ENCODE data around the gene SLC16A9.

DNA sequence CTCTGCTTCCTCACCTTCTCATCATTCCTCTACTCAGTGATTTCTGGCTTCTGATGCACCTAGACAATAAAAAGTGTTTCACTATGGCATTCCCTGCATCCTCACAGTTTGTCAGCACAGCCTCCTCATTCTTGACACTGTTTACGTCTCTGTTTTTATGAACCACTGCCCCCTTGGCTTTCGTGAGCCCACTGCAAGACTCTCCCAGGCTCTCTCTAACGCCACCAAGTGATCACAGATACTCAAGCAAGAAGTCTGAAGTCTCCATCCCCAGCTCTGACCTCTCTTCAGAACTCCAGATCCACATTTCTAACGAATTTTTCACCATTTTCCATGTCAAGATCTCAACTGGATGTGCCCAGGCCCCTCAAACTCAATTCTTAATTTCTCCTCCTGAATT is 8.9 kb downstream of the SLC16A9 start:
- TF ChIP-seq, protein P1, sequence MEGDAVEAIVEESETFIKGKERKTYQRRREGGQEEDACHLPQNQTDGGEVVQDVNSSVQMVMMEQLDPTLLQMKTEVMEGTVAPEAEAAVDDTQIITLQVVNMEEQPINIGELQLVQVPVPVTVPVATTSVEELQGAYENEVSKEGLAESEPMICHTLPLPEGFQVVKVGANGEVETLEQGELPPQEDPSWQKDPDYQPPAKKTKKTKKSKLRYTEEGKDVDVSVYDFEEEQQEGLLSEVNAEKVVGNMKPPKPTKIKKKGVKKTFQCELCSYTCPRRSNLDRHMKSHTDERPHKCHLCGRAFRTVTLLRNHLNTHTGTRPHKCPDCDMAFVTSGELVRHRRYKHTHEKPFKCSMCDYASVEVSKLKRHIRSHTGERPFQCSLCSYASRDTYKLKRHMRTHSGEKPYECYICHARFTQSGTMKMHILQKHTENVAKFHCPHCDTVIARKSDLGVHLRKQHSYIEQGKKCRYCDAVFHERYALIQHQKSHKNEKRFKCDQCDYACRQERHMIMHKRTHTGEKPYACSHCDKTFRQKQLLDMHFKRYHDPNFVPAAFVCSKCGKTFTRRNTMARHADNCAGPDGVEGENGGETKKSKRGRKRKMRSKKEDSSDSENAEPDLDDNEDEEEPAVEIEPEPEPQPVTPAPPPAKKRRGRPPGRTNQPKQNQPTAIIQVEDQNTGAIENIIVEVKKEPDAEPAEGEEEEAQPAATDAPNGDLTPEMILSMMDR (IDR thresholded peaks at IDR 0.05) = 0 out of 2 replicates have a peak, but pooled peaks have one; percentile 7
- no peak for TF ChIP-seq TCF7L2 (IDR thresholded peaks at IDR 0.05; ENCODE audit: low read depth, low read length)
- no peak for TF ChIP-seq SIN3A (IDR thresholded peaks at IDR 0.05; ENCODE audit: borderline replicate concordance, insufficient read depth, low read depth, low read length)
- TF ChIP-seq POLR2AphosphoS5 (IDR thresholded peaks at IDR 0.05; ENCODE audit: low read depth, low read length) = no peak

Measured in Panc1 (cell line).